ENCODE measurements around the gene DENND1B. TPM values are rescaled to one million over a fixed set of nuclear protein-coding genes. Genes with fewer than 3 reads are reported as not detected.

The DENND1B gene
- total RNA-seq, 1 experiment from 2014 or later = 6.3 TPM

- no peak overlapping the region for H3K4ac ChIP-seq (ENCODE audit: low read depth, low read length)
- H2BK12ac ChIP-seq (ENCODE audit: insufficient read length, low read depth, low read length) = no peak overlapping the region
- no peak overlapping the region for H2AK5ac ChIP-seq (ENCODE audit: insufficient read length, low read length)
- no peak overlapping the region for H2AFZ ChIP-seq (ENCODE audit: low read length)
- no peak overlapping the region for H4K8ac ChIP-seq (replicated peaks; ENCODE audit: insufficient read length, low read depth, low read length)
- H3K4me3 Mint-ChIP-seq = no peak overlapping the region
- no peaks in the 10 kb centered on the region for H3K4me1 ChIP-seq (ENCODE audit: insufficient read depth, low read length)
- H3K79me2 ChIP-seq (ENCODE audit: insufficient read depth, low read length) = no peaks in the 10 kb centered on the region
- H3K9ac ChIP-seq (ENCODE audit: extremely low read depth, insufficient read length, low read length) = no peak overlapping the region
- no peak overlapping the region for H2BK120ac ChIP-seq (ENCODE audit: low read depth, low read length, poor library complexity, severe bottlenecking)
- no peaks in the 10 kb centered on the region for H4K20me1 ChIP-seq (ENCODE audit: control insufficient read depth, insufficient read depth, insufficient read length)
- H3K36me3 Mint-ChIP-seq (ENCODE audit: insufficient read depth in 1 of 3, low read depth in 3 of 3) = no peaks in the 10 kb centered on the region
- no CpG with 5 or more reads among the region's 2 CpGs for WGBS (ENCODE audit: extremely low coverage, insufficient read length, low lambda C conversion rate)
- H4K5ac ChIP-seq (ENCODE audit: insufficient read length, low read depth, low read length) = no peak overlapping the region
- H2BK5ac ChIP-seq (ENCODE audit: insufficient read length, low read length) = no peak overlapping the region
- no peak overlapping the region for H4K91ac ChIP-seq (ENCODE audit: insufficient read length, low read depth, low read length)
- H2BK15ac ChIP-seq (ENCODE audit: low read depth, low read length) = no peak overlapping the region
- no peak overlapping the region for H3K27ac ChIP-seq (ENCODE audit: insufficient read length, low read depth, low read length)
- TF ChIP-seq, protein P1, sequence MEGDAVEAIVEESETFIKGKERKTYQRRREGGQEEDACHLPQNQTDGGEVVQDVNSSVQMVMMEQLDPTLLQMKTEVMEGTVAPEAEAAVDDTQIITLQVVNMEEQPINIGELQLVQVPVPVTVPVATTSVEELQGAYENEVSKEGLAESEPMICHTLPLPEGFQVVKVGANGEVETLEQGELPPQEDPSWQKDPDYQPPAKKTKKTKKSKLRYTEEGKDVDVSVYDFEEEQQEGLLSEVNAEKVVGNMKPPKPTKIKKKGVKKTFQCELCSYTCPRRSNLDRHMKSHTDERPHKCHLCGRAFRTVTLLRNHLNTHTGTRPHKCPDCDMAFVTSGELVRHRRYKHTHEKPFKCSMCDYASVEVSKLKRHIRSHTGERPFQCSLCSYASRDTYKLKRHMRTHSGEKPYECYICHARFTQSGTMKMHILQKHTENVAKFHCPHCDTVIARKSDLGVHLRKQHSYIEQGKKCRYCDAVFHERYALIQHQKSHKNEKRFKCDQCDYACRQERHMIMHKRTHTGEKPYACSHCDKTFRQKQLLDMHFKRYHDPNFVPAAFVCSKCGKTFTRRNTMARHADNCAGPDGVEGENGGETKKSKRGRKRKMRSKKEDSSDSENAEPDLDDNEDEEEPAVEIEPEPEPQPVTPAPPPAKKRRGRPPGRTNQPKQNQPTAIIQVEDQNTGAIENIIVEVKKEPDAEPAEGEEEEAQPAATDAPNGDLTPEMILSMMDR (conservative IDR thresholded peaks at IDR 0.05) = no peak
- no peak overlapping the region for H3K4me2 ChIP-seq (ENCODE audit: insufficient read depth, insufficient read length, low read length)
- H3T11ph ChIP-seq (ENCODE audit: low read length) = no peak overlapping the region
- no peak overlapping the region for H3K14ac ChIP-seq (ENCODE audit: insufficient read depth, low read length)
- H3K79me1 ChIP-seq (ENCODE audit: insufficient read depth, low read depth, low read length, poor library complexity, severe bottlenecking) = no peaks in the 10 kb centered on the region
- DNase-seq = no peak
- H3K23ac ChIP-seq (ENCODE audit: insufficient read length, low read depth, low read length) = no peak overlapping the region
- H3K27me3 ChIP-seq (ENCODE audit: insufficient read depth, low read length) = no peaks in the 10 kb centered on the region
- H2BK20ac ChIP-seq (ENCODE audit: low read depth, low read length, poor library complexity, severe bottlenecking) = no peak overlapping the region
- no peaks in the 10 kb centered on the region for H3K27me3 Mint-ChIP-seq (ENCODE audit: low read depth)
- H3K9me3 Mint-ChIP-seq = no peaks in the 10 kb centered on the region
- peaks cover 11% of the 10 kb centered on the region in 2 experiments for H3K4me1 Mint-ChIP-seq
- H3K9me3 ChIP-seq (ENCODE audit: control insufficient read depth, low read depth, low read length) = no peaks in the 10 kb centered on the region
- H3K56ac ChIP-seq (ENCODE audit: insufficient read length, low read depth, low read length) = no peak overlapping the region
- H3K27ac Mint-ChIP-seq = no peak overlapping the region
- no peak overlapping the region for H3K18ac ChIP-seq (ENCODE audit: insufficient read length, low read depth, low read length)
- no peaks in the 10 kb centered on the region for H3K23me2 ChIP-seq (ENCODE audit: insufficient read length, low read depth, low read length, poor library complexity, severe bottlenecking)
Measured at GRCh38 chr1:197673292-197673691, 102.0 kb downstream of the DENND1B start.
